ENCODE data around the gene APOL6. TPM values are rescaled to one million over a fixed set of nuclear protein-coding genes. Genes with fewer than 3 reads are reported as not detected.

The APOL6 gene
- total and polyA plus RNA-seq, 10 of the 15 experiments (the other 5 are each of a cell fraction or from before 2014, with no cell fraction given): 4.3 to 22.9 (median 9.3) TPM

DNA sequence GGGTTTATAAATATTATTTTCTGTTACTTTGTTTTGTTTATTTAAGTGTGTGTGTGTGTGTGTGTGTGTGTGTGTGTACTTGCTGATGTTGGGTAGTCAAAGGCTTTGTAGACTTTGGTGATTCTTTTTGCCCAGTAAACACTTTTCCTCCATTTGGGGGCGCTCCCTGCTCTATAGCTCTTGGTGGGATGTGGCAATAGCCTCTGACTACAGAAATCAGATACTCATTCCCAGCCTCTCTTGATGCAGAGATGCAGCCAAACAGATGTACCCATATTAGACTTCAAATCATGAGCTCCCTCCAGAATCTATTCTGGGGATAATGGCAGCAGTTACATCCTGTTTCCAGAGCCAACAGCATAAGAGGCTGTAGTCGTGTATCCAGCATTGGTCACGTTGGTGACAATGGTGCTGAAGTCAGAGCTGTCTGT, 36.0 kb downstream of the APOL6 start:
- 25% methylated on average over 3 of the region's 3 CpGs for WGBS (ENCODE audit: insufficient coverage, insufficient replicate concordance, low lambda C conversion rate, missing lambda C conversion rate)
- Histone ChIP-seq H3K9ac (ENCODE audit: control insufficient read depth, insufficient read depth, low read length) (no peak overlapping the region), H3K79me2 (ENCODE audit: control insufficient read depth, insufficient read depth, low read length) (no peaks in the 10 kb centered on the region), H3K9me3 (replicated peaks; ENCODE audit: control insufficient read depth, insufficient read depth, low read length) (peaks cover 2% of the 10 kb centered on the region; the same call in 1 of the 3 replicates), H3K27ac (ENCODE audit: control insufficient read depth, insufficient read depth) (no peak overlapping the region), H2AFZ (ENCODE audit: control insufficient read depth, low read depth, low read length) (no peak overlapping the region), H3K4me3 (no peak overlapping the region), H4K20me1 (ENCODE audit: control insufficient read depth, insufficient read depth) (no peaks in the 10 kb centered on the region), H3K27me3 (replicated peaks in 1 of 2; ENCODE audit: control insufficient read depth in 2 of 2, insufficient read depth in 2 of 2, low read length in 1 of 2) (no peaks in the 10 kb centered on the region), H3K4me1 (ENCODE audit: control insufficient read depth, insufficient read depth, low read length) (no peaks in the 10 kb centered on the region), H3K36me3 (ENCODE audit: control insufficient read depth in 2 of 2, insufficient read depth in 2 of 2, low read length in 1 of 2) (no peaks in the 10 kb centered on the region), H3K4me2 (ENCODE audit: control insufficient read depth, insufficient read depth) (no peak overlapping the region)
- intact Hi-C loops (cut with micrococcal nuclease; ENCODE audit: unreplicated experiment): no loop called here
- no peak for ATAC-seq
- RAD21 ChIA-PET (ENCODE audit: unreplicated experiment): interaction anchor here (0.9 kb wide), 1 partner anchor 54 kb away, joined by 3 read pairs; no protein-coding TSS in a partner anchor
- SMC1A ChIA-PET (ENCODE audit: uncharacterized antibody, unreplicated experiment): interaction anchor here (0.6 to 2.0 kb wide), 4 partner anchors 8 to 63 kb away, joined by 3 to 5 read pairs (median 4); no protein-coding TSS in a partner anchor
- no TSS peak for BruUV-seq (replicated peaks)
- DNase-seq (ENCODE audit: low read depth, low spot score): no peak
- no peak for FAIRE-seq
- POLR2A ChIA-PET: no interaction called here
- TF ChIP-seq NR2C1 (IDR thresholded peaks at IDR 0.05) (no peak), CTCF (IDR thresholded peaks at IDR 0.05 in 2 of 3, conservative IDR thresholded peaks at IDR 0.05 in 1 of 3; ENCODE audit: control insufficient read depth in 2 of 3, extremely low read depth in 1 of 3, insufficient read depth in 1 of 3, low read depth in 3 of 3, low read length in 3 of 3) (peak in 1 of 3 experiments; percentile 8; a peak in 1 of 6 replicates)
- CTCF ChIA-PET: interaction anchor here (0.6 to 0.9 kb wide), 4 partner anchors 62 to 867 kb away, joined by 3 read pairs; no protein-coding TSS in a partner anchor
- in situ Hi-C loops (cut with MboI): no loop called here

DNA sequence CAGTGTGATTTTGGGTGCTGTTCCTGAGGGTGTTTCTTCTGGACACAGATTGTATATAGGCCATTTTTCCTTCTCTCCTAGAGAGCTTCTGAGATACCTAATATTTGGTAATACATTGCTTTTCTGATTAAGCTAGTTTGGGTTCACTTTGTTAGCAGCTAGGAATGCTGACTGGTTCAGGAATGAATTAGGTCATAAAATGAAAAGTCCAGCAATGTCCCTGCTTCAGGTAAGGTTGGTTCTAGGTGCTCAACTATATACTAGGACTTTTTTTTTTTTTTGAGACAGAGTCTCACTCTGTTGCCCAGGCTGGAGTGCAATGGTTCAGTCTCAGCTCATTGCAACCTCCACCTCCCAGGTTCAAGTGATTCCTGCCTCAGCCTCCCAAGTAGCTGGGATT, 36.5 kb downstream of the APOL6 start:
- no peak for FAIRE-seq
- ATAC-seq: no peak
- H4K20me1 ChIP-seq (ENCODE audit: control insufficient read depth, insufficient read depth): no peaks in the 10 kb centered on the region
- SMC1A ChIA-PET (ENCODE audit: uncharacterized antibody, unreplicated experiment): interaction anchor here (0.6 to 2.0 kb wide), 4 partner anchors 8 to 64 kb away, joined by 3 to 5 read pairs (median 4); no protein-coding TSS in a partner anchor
- no peak overlapping the region for H3K4me3 ChIP-seq
- DNase-seq (ENCODE audit: low read depth, low spot score): no peak
- no peak overlapping the region for H3K4me2 ChIP-seq (ENCODE audit: control insufficient read depth, insufficient read depth)
- intact Hi-C loops (cut with micrococcal nuclease; ENCODE audit: unreplicated experiment) (no loop called here), in situ Hi-C loops (cut with MboI) (no loop called here)
- no peaks in the 10 kb centered on the region for H3K36me3 ChIP-seq (ENCODE audit: control insufficient read depth in 2 of 2, insufficient read depth in 2 of 2, low read length in 1 of 2)
- RAD21 ChIA-PET (ENCODE audit: unreplicated experiment): interaction anchor here (0.9 kb wide), 1 partner anchor 55 kb away, joined by 3 read pairs; no protein-coding TSS in a partner anchor
- no TSS peak for BruUV-seq (replicated peaks)
- no peaks in the 10 kb centered on the region for H3K4me1 ChIP-seq (ENCODE audit: control insufficient read depth, insufficient read depth, low read length)
- H3K27me3 ChIP-seq (replicated peaks in 1 of 2; ENCODE audit: control insufficient read depth in 2 of 2, insufficient read depth in 2 of 2, low read length in 1 of 2): no peaks in the 10 kb centered on the region
- CTCF ChIA-PET: interaction anchor here (0.8 to 0.9 kb wide), 3 partner anchors 61 to 236 kb away, joined by 3 read pairs; no protein-coding TSS in a partner anchor
- no peak overlapping the region for H3K9ac ChIP-seq (ENCODE audit: control insufficient read depth, insufficient read depth, low read length)
- H3K27ac ChIP-seq (ENCODE audit: control insufficient read depth, insufficient read depth): no peak overlapping the region
- POLR2A ChIA-PET: no interaction called here
- no peaks in the 10 kb centered on the region for H3K79me2 ChIP-seq (ENCODE audit: control insufficient read depth, insufficient read depth, low read length)
- peaks cover 2% of the 10 kb centered on the region; the same call in 1 of the 3 replicates for H3K9me3 ChIP-seq (replicated peaks; ENCODE audit: control insufficient read depth, insufficient read depth, low read length)
- H2AFZ ChIP-seq (ENCODE audit: control insufficient read depth, low read depth, low read length): no peak overlapping the region
- TF ChIP-seq ELK1 (IDR thresholded peaks at IDR 0.05; ENCODE audit: low read depth, low read length) (no peak), PKNOX1 (IDR thresholded peaks at IDR 0.05) (no peak), POLR2AphosphoS5 (IDR thresholded peaks at IDR 0.05; ENCODE audit: low read length) (no peak), YBX1 (IDR thresholded peaks at IDR 0.05) (no peak), RELB (IDR thresholded peaks at IDR 0.05; ENCODE audit: low read depth) (no peak), ZNF274 (IDR thresholded peaks at IDR 0.05; ENCODE audit: insufficient read depth, insufficient read length) (no peak), TAF1 (IDR thresholded peaks at IDR 0.05; ENCODE audit: borderline replicate concordance, low read depth, low read length) (no peak), TCF7 (IDR thresholded peaks at IDR 0.05; ENCODE audit: borderline replicate concordance) (no peak), POU2F2 (IDR thresholded peaks at IDR 0.05; ENCODE audit: borderline replicate concordance, low read depth, low read length) (no peak)
